ENCODE results near the gene DCAF17.
A peak's percentile ranks its signal among the peaks of the same experiment; 100 is the strongest.

Gene DCAF17

GRCh38 chr2:171409436-171409971 lies 24.5 kb upstream of the DCAF17 start:
- Histone ChIP-seq H3K4me2 (ENCODE audit: low read length, poor library complexity, severe bottlenecking) (peak overlapping the region; percentile 60), H3K27ac (ENCODE audit: low read length, poor library complexity, severe bottlenecking) (peak overlapping the region; percentile 45), H3K9me3 (ENCODE audit: control insufficient read depth, low read length) (no peaks in the 10 kb centered on the region), H3K18ac (ENCODE audit: low read depth in 1 of 2, low read length in 2 of 2) (peak overlapping the region in 1 of 2 experiments; percentile 28), H2BK12ac (ENCODE audit: low read length in 2 of 2) (peak overlapping the region; percentile 76 to 77), H3K27me3 (ENCODE audit: control insufficient read depth in 1 of 2, insufficient read depth in 1 of 2, low read length in 2 of 2) (no peaks in the 10 kb centered on the region), H3K14ac (ENCODE audit: low read length in 2 of 2) (peak overlapping the region in 1 of 2 experiments; percentile 18), H3K79me1 (replicated peaks; ENCODE audit: low read length, poor library complexity, severe bottlenecking) (peaks cover 22% of the 10 kb centered on the region), H4K8ac (ENCODE audit: low read length) (peak overlapping the region; percentile 97), H2AFZ (ENCODE audit: low read depth, low read length) (peak overlapping the region; percentile 5), H3K4ac (ENCODE audit: low read depth in 1 of 2, low read length in 2 of 2) (peak overlapping the region in 1 of 2 experiments; percentile 21), H4K91ac (ENCODE audit: low read length) (peak overlapping the region; percentile 2), H2BK120ac (ENCODE audit: low read depth, low read length) (peak overlapping the region; percentile 37), H2AK5ac (ENCODE audit: low read length, severe bottlenecking) (no peak overlapping the region), H3K23ac (ENCODE audit: low read length in 2 of 2) (peak overlapping the region in 1 of 2 experiments; percentile 34), H3K36me3 (ENCODE audit: control insufficient read depth in 1 of 2, insufficient read depth in 2 of 2, low read depth in 1 of 2, low read length in 2 of 2) (no peaks in the 10 kb centered on the region), H3K9ac (ENCODE audit: low read length) (peak overlapping the region; percentile 54), H3K4me3 (ENCODE audit: insufficient read depth in 1 of 2, low read depth in 1 of 2, low read length in 2 of 2) (peak overlapping the region; percentile 18 to 61), H3K4me1 (ENCODE audit: control insufficient read depth, insufficient read depth, low read depth, low read length) (peaks cover 3% of the 10 kb centered on the region), H2BK5ac (ENCODE audit: low read depth, low read length, poor library complexity, severe bottlenecking) (no peak overlapping the region), H2BK15ac (ENCODE audit: low read depth, poor library complexity, severe bottlenecking) (no peak overlapping the region)
- peak; percentile 41 for DNase-seq
- WGBS = 68% methylated on average over 7 of the region's 8 CpGs

- no peak overlapping the region for H2BK120ac ChIP-seq (ENCODE audit: low read depth, low read length)
- H3K14ac ChIP-seq (ENCODE audit: low read length in 2 of 2) = no peak overlapping the region
- no peak overlapping the region for H2BK5ac ChIP-seq (ENCODE audit: low read depth, low read length, poor library complexity, severe bottlenecking)
- DNase-seq = no peak
- H2BK15ac ChIP-seq (ENCODE audit: low read depth, poor library complexity, severe bottlenecking) = no peak overlapping the region
- H3K4me3 ChIP-seq (ENCODE audit: insufficient read depth in 1 of 2, low read depth in 1 of 2, low read length in 2 of 2) = no peak overlapping the region
- no peak overlapping the region for H3K4me2 ChIP-seq (ENCODE audit: low read length, poor library complexity, severe bottlenecking)
- H2AFZ ChIP-seq (ENCODE audit: low read depth, low read length) = no peak overlapping the region
- no peak overlapping the region for H3K23ac ChIP-seq (ENCODE audit: low read length in 2 of 2)
- peak overlapping the region; percentile 54 for H3K9ac ChIP-seq (ENCODE audit: low read length)
- H3K18ac ChIP-seq (ENCODE audit: low read depth in 1 of 2, low read length in 2 of 2) = no peak overlapping the region
- no peak overlapping the region for H3K27ac ChIP-seq (ENCODE audit: low read length, poor library complexity, severe bottlenecking)
- no peak overlapping the region for H3K4ac ChIP-seq (ENCODE audit: low read depth in 1 of 2, low read length in 2 of 2)
- peaks cover 22% of the 10 kb centered on the region for H3K79me1 ChIP-seq (replicated peaks; ENCODE audit: low read length, poor library complexity, severe bottlenecking)
- peaks cover 3% of the 10 kb centered on the region for H3K4me1 ChIP-seq (ENCODE audit: control insufficient read depth, insufficient read depth, low read depth, low read length)
- no peak overlapping the region for H2AK5ac ChIP-seq (ENCODE audit: low read length, severe bottlenecking)
- H3K36me3 ChIP-seq (ENCODE audit: control insufficient read depth in 1 of 2, insufficient read depth in 2 of 2, low read depth in 1 of 2, low read length in 2 of 2) = no peaks in the 10 kb centered on the region
- H3K27me3 ChIP-seq (ENCODE audit: control insufficient read depth in 1 of 2, insufficient read depth in 1 of 2, low read length in 2 of 2) = no peaks in the 10 kb centered on the region
- no peak overlapping the region for H4K91ac ChIP-seq (ENCODE audit: low read length)
- H4K8ac ChIP-seq (ENCODE audit: low read length) = no peak overlapping the region
- no peaks in the 10 kb centered on the region for H3K9me3 ChIP-seq (ENCODE audit: control insufficient read depth, low read length)
- H2BK12ac ChIP-seq (ENCODE audit: low read length in 2 of 2) = no peak overlapping the region
- 88% methylated on average over 1 of the region's 4 CpGs for WGBS
These were observed 23.9 kb upstream of the DCAF17 start for GRCh38 chr2:171410101-171410500.

GRCh38 chr2:171410624-171411023 lies 23.4 kb upstream of the DCAF17 start:
- peaks cover 22% of the 10 kb centered on the region for H3K79me1 ChIP-seq (replicated peaks; ENCODE audit: low read length, poor library complexity, severe bottlenecking)
- H3K4me2 ChIP-seq (ENCODE audit: low read length, poor library complexity, severe bottlenecking) = no peak overlapping the region
- H3K27ac ChIP-seq (ENCODE audit: low read length, poor library complexity, severe bottlenecking) = no peak overlapping the region
- H3K4me3 ChIP-seq (ENCODE audit: insufficient read depth in 1 of 2, low read depth in 1 of 2, low read length in 2 of 2) = no peak overlapping the region
- no peak overlapping the region for H2BK5ac ChIP-seq (ENCODE audit: low read depth, low read length, poor library complexity, severe bottlenecking)
- H3K9ac ChIP-seq (ENCODE audit: low read length) = peak overlapping the region; percentile 54
- no peaks in the 10 kb centered on the region for H3K27me3 ChIP-seq (ENCODE audit: control insufficient read depth in 1 of 2, insufficient read depth in 1 of 2, low read length in 2 of 2)
- H2BK12ac ChIP-seq (ENCODE audit: low read length in 2 of 2) = no peak overlapping the region
- H2BK15ac ChIP-seq (ENCODE audit: low read depth, poor library complexity, severe bottlenecking) = no peak overlapping the region
- DNase-seq = no peak
- no peak overlapping the region for H2AFZ ChIP-seq (ENCODE audit: low read depth, low read length)
- no peaks in the 10 kb centered on the region for H3K9me3 ChIP-seq (ENCODE audit: control insufficient read depth, low read length)
- no peaks in the 10 kb centered on the region for H3K36me3 ChIP-seq (ENCODE audit: control insufficient read depth in 1 of 2, insufficient read depth in 2 of 2, low read depth in 1 of 2, low read length in 2 of 2)
- no peak overlapping the region for H4K91ac ChIP-seq (ENCODE audit: low read length)
- H3K4ac ChIP-seq (ENCODE audit: low read depth in 1 of 2, low read length in 2 of 2) = no peak overlapping the region
- no peak overlapping the region for H2AK5ac ChIP-seq (ENCODE audit: low read length, severe bottlenecking)
- no peak overlapping the region for H2BK120ac ChIP-seq (ENCODE audit: low read depth, low read length)
- H3K14ac ChIP-seq (ENCODE audit: low read length in 2 of 2) = no peak overlapping the region
- H4K8ac ChIP-seq (ENCODE audit: low read length) = no peak overlapping the region
- H3K23ac ChIP-seq (ENCODE audit: low read length in 2 of 2) = no peak overlapping the region
- H3K4me1 ChIP-seq (ENCODE audit: control insufficient read depth, insufficient read depth, low read depth, low read length) = peaks cover 3% of the 10 kb centered on the region
- H3K18ac ChIP-seq (ENCODE audit: low read depth in 1 of 2, low read length in 2 of 2) = no peak overlapping the region

GRCh38 chr2:171411214-171411613 lies 22.8 kb upstream of the DCAF17 start:
- Histone ChIP-seq H3K4me2 (ENCODE audit: low read length, poor library complexity, severe bottlenecking) (no peak overlapping the region), H3K4ac (ENCODE audit: low read depth in 1 of 2, low read length in 2 of 2) (no peak overlapping the region), H3K14ac (ENCODE audit: low read length in 2 of 2) (no peak overlapping the region), H4K91ac (ENCODE audit: low read length) (no peak overlapping the region), H2AK5ac (ENCODE audit: low read length, severe bottlenecking) (peak overlapping the region; percentile 44), H3K36me3 (ENCODE audit: control insufficient read depth in 1 of 2, insufficient read depth in 2 of 2, low read depth in 1 of 2, low read length in 2 of 2) (no peaks in the 10 kb centered on the region), H4K8ac (ENCODE audit: low read length) (no peak overlapping the region), H2BK5ac (ENCODE audit: low read depth, low read length, poor library complexity, severe bottlenecking) (no peak overlapping the region), H3K27me3 (ENCODE audit: control insufficient read depth in 1 of 2, insufficient read depth in 1 of 2, low read length in 2 of 2) (no peaks in the 10 kb centered on the region), H3K4me1 (ENCODE audit: control insufficient read depth, insufficient read depth, low read depth, low read length) (peaks cover 3% of the 10 kb centered on the region), H2BK15ac (ENCODE audit: low read depth, poor library complexity, severe bottlenecking) (no peak overlapping the region), H3K23ac (ENCODE audit: low read length in 2 of 2) (no peak overlapping the region), H3K4me3 (ENCODE audit: insufficient read depth in 1 of 2, low read depth in 1 of 2, low read length in 2 of 2) (no peak overlapping the region), H3K79me1 (replicated peaks; ENCODE audit: low read length, poor library complexity, severe bottlenecking) (peaks cover 19% of the 10 kb centered on the region), H3K27ac (ENCODE audit: low read length, poor library complexity, severe bottlenecking) (no peak overlapping the region), H2BK12ac (ENCODE audit: low read length in 2 of 2) (no peak overlapping the region), H2BK120ac (ENCODE audit: low read depth, low read length) (no peak overlapping the region), H3K9ac (ENCODE audit: low read length) (peak overlapping the region; percentile 54), H3K9me3 (ENCODE audit: control insufficient read depth, low read length) (no peaks in the 10 kb centered on the region), H2AFZ (ENCODE audit: low read depth, low read length) (no peak overlapping the region), H3K18ac (ENCODE audit: low read depth in 1 of 2, low read length in 2 of 2) (no peak overlapping the region)
- WGBS = no CpG with 5 or more reads among the region's 1 CpG
- no peak for DNase-seq

Measured in mesenchymal stem cell (in vitro differentiated cells and primary cell).